GM19395 (cell line): ENCODE measurements around the gene COL6A2.
"Not testable (repeated sequence)": the region's sequence is repeated elsewhere in the genome, so short reads cannot be mapped to it uniquely, and the experiment has no call there.

ENCODE experiments used
- ATAC-seq: cut with Tn5 transposase; IDR thresholded peaks from one replicate; pipeline ENCODE4 v1.9.1; 2021; ENCODE audit warnings: mild to moderate bottlenecking, moderate library complexity; ENCODE audit not compliant: unreplicated experiment

The COL6A2 gene

DNA sequence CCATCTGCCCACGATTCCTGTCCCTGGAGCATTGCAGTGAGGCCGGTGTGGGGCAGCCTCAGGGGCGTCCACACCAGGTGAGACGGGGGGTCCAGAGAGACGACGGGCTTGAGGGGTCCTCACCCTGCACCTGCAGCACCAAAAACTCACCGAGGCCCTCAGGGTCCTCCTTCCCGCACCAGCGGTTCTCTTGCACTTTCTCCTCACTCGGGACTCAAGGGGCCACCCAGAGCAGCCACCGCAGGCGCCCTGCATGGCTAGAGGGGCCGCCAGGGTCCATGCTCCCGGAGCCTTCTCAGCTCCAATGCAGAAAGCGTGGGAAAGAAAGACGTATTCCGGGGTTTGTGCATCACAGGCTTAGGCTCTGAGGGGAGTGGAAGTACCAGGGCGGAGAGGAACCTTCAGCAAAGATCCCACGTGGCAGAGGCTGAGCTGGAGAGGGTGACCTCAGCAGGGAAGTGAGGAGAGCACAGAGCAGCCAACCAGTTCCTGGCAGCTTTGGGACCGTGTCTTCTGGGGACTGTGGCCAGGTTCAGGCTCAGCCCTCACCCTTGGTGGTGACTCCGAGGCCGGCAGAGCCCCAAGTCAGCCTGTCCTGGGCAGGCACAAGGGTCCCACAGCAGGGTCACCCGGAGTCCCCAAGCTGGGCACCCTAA is 19.5 kb upstream of the COL6A2 start:
- ATAC-seq, result no peak

GRCh38 chr21:46078978-46079351 is 18.9 kb upstream of the COL6A2 start:
- no peak for ATAC-seq

GRCh38 chr21:46079352-46080170 is 18.4 kb upstream of the COL6A2 start:
- no peak for ATAC-seq

DNA sequence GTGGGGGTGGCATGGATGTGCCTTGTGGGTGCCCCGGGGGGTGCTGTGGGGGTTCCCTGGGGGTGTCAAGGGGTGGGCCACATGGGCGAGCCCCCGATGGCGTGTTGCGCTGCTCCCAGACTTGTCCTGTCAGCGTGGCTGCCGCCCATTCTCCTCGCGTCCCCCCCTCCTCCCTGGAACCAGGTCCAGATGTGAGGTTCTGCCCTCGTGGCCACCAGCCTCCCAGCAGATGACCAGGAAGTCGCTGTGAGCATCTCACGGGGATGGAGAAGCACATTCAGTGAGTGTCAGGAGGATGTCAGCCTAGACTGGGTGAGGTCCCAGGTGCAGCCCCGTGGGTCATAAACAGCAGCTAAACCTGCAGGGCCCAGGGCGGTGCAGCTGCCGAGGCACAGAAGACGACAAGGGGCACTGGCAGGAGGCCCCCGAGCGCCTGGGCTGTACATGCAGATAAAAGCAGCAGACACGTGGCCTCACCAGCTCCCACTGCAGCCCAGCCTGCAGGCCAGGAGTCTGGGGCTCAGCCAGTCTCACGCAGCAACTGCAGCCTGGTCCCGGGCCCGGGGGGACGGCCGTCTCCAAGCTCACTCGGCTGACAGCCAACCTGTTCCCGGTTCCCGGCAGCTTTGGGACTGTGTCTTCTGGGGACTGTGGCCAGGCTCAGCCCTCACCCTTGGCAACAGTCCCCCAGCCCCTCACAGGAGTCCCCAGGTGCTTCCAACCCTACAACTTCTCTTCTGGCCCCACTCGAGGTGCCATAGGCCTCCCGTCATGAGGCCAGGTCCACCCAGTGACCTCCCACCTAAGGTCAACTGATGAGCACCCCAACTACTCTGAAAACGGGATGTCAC is 17.5 kb upstream of the COL6A2 start:
- ATAC-seq, result no peak

GRCh38 chr21:46081022-46081861 is 16.7 kb upstream of the COL6A2 start:
- no peak for ATAC-seq

DNA sequence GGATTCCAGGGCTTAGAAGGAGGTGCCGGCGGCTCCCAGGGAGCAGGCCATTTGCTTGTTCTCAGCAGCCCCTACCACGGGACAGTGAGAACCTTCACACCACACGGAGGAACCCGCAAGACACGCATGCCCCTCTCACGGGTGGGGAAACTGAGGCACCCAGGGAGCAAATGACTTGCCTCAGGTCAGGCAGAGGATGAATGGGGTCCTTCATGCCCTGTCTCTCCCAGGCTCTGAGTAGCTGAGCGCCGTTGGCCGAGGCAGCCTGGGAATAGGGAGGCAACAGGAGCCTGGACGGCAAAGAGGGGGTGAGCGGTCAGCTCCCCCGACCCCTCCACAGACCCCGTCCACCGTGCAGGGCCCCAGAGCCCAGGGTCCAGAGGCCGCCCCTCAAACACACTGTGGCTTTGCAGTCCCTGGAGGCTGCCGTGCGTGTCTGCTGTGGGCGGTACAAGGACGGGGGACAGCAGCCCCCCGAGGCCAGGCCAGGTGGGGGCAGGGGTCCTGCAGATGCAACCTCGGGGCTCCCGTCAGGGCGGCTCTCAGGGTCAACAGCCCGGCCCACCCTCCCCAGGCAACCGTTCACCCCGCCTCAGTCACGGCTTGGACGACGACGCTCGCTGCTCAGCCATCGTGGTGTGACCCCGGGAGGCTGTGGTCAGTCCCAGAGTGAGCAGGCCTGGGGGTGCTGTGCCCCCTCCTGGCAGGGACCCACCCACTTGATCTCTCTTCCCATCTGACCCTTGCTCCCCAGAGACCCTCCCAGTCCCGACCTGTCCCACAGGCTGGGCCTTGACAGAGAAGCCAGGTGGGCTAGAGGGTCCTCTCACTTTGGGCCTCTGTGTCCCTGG is 15.8 kb upstream of the COL6A2 start:
- ATAC-seq, result no peak

GRCh38 chr21:46082713-46082962 is 15.3 kb upstream of the COL6A2 start:
- ATAC-seq, result no peak

GRCh38 chr21:46082963-46083790 is 14.7 kb upstream of the COL6A2 start:
- no peak for ATAC-seq

DNA sequence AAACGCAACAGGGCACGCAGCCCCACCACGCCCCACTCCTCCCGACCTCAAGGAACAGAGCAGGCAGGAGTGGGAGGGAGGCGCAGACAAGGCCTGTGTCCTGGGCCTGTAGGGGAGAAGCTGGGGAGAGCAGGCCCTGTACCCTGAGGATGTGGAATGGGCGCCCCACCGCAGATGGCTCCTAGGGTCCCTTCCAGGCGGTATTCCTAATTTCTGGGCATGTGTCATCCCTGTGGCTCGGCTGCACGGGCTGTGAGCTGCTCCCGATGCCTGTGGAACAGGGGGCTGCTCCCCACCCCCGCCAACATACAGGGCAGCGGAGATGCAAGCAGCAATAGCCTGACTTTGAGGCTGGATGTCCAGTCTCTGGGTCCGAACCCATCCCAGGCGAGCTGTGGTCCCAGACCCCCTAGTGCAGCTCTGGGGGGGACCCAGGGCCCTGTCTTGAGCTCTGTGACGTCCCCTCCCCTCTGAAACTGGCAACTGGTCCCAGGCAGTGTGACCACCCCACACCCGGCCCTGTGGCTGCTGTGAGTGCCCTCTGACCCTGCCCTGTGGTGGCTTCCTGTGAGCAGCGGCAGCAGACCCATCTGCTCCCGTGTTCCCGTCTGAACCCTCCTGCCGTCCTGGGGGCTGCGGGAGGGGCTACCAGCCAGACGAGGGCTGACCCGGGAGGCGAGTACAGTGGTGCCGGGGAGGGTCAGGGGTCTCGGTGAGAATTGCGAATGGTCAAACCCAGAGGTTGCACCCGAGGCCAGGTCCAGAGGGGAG is 13.9 kb upstream of the COL6A2 start:
- no peak for ATAC-seq

- ATAC-seq, result no peak
Measured at GRCh38 chr21:46084709-46085108, 13.2 kb upstream of the COL6A2 start.

GRCh38 chr21:46085259-46085658 is 12.7 kb upstream of the COL6A2 start:
- ATAC-seq, result not testable (repeated sequence)

- ATAC-seq, result no peak
Measured at GRCh38 chr21:46087641-46088040, 10.3 kb upstream of the COL6A2 start.

- no peak for ATAC-seq
Measured at GRCh38 chr21:46088189-46088588, 9.7 kb upstream of the COL6A2 start.

DNA sequence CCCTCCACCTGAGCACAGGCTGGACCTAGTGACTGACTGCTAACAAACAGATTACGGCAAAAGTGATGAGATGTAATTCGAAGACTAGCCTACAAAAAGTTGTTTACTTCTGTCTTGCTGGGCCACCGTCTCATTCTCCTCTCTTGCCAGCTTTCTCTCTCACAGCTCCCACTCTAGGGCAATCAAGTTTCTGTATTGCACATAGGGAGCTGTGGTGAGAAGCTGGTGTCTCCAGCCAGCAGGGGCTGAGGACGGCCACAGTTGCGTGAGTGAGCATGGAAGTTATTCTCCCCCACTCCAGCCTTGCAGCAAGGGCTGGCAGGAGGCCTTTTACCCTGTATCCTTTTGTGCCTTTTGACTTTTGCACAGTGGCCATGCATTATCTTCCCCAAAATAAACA is 8.6 kb upstream of the COL6A2 start:
- no peak for ATAC-seq

DNA sequence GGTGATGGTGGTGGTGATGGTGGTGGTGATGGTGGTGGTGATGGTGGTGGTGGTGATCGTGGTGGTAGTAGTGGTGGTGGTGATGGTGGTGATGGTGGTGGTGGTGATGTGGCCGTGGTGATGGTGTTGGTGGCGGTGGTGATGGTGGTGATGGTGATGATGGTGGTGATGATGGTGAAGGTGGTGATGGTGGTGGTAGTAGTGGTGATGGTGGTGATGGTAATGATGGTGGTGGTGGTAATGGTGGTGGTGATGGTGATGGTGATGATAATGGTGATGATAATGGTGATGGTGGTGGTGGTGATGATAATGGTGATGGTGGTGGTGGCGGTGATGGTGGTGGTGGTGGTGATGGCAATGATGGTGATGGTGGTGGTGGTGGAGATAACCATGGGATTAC is 6.8 kb upstream of the COL6A2 start:
- no peak for ATAC-seq

DNA sequence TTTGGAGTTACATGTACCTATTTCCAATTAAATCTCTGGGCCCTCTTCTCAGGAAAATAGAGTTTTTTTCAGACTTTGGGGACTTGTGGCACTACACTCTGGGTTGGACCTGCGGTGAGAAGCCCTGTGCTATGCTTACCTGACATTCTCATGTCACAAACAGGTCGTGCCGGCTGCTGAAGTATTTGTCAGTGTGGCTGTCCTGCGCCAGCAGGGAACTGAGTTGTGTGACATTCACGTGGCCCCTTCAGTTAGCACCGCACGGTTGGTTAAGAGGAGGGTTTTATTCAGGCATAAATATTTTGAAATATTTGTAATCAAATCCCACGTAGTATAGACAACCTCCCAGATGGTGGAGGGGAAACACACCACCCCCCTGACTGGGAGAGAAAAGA is 6.3 kb upstream of the COL6A2 start:
- no peak for ATAC-seq

DNA sequence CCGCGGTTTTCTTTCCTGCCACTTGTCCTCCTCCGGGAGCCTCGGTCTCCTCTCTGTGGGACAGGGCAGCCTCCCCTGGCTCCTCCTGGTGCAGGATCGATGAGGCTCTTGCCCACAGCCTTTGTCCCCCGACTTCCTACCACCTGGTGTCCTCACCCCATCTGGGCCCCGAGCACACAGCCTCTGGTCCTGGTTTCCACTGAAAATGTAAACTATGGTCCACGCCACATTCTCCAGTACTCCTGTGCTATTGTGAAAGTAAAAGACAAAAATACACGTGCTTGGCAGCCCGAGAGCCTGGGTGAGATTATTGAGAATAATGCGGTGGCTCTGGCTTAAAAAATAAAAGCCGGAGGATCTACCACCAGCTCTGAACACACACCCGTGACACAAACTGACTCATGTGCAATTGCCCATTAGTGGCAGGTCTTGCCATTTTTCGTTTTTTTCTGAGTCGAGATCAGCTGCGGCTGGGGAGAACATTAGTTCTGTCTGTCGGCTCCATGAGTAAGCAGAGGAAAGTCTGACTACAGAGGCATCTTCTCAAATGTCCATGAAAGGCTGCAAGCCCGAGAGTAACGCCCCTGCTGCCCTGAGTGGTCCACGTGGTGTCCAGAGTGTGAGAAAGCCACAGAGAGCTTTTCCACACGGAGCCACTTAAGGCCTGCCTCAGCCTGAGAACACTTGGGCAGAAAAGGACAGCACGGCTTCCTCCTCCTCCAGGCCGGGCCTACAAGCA is 5.7 kb upstream of the COL6A2 start:
- no peak for ATAC-seq
